K562 (cell line): Measurements from ENCODE around the gene PRPF6. TPM values are rescaled to one million over a fixed set of nuclear protein-coding genes. Genes with fewer than 3 reads are reported as not detected.

ENCODE experiments used
- ATAC-seq: fragments of 200-7000 bp; cut with Tn5 transposase; 3 replicates; pipeline ENCODE4 v1.9.1; 2020; ENCODE audit warnings: moderate library complexity
- BruUV-seq: library from RNA; stranded (reverse); fragments of 400-500 nt; replicated peaks from 2 replicates; lab custom pipeline; 2021; lab: Mats Ljungman, UMichigan
- CTCF ChIA-PET: fragments of 300-600 bp; formaldehyde crosslinking; extraction: SDS; loops from one replicate; lab custom pipeline; 2021; ENCODE audit warnings: low intra/inter-chr PET ratio; lab: Yijun Ruan, JAX
- POLR2A ChIA-PET: fragments of 300-600, 350-650 bp; sonication (Branson Sonifier 250); formaldehyde crosslinking; extraction: SDS; loops from one replicate; lab custom pipeline; 2021; ENCODE audit warnings: antibody characterized with exemption, inconsistent platforms; lab: Yijun Ruan, JAX
- DNase-seq, 4 experiments: peaks; one replicate each; pipeline versions ENCODE4 v3.0.0 to v3.0.0-alpha.2; 2011 to 2018; ENCODE audit warnings: low spot score in 3 of 4, mixed read lengths in 3 of 4; ENCODE audit errors: extremely low read depth in 1 of 4
- FAIRE-seq: peaks from 2 replicates; lab custom pipeline; 2011; peaks lifted over from hg19 to GRCh38; lab: Jason Lieb, UNC
- H2AFZ ChIP-seq: 2 replicates; pipeline ENCODE4 v1.6.0; 2011; ENCODE audit warnings: low read depth, low read length, control low read depth, inconsistent platforms
- H3K27ac ChIP-seq: fragments of 200-600 bp; 3 replicates; pipeline ENCODE4 v1.8.0; 2011; ENCODE audit warnings: low read depth, mild to moderate bottlenecking, control low read depth, inconsistent platforms, low read length, moderate library complexity, mixed read lengths; ENCODE audit errors: extremely low read depth
- H3K27me3 ChIP-seq, 2 experiments: fragments of 300-600 bp in 1 of 2; 2 replicates in 1 of 2; 3 replicates in 1 of 2; pipeline versions ENCODE4 v1.6.0 to v1.8.0; 2011; ENCODE audit warnings: inconsistent platforms in 2 of 2, low read length in 2 of 2, mild to moderate bottlenecking in 1 of 2, mixed read lengths in 1 of 2, moderate library complexity in 1 of 2; ENCODE audit not compliant: control insufficient read depth in 2 of 2, insufficient read depth in 2 of 2
- H3K36me3 ChIP-seq: fragments of 300-600 bp; 3 replicates; pipeline ENCODE4 v1.8.0; 2011; ENCODE audit warnings: mild to moderate bottlenecking, low read length, inconsistent platforms; ENCODE audit not compliant: control insufficient read depth, insufficient read depth
- H3K4me1 ChIP-seq, 2 experiments: fragments of 200-600 bp in 1 of 2; replicated peaks in 1 of 2; 2 replicates in 1 of 2; 3 replicates in 1 of 2; pipeline versions ENCODE4 v1.5.1 to v1.8.0; 2011; ENCODE audit warnings: inconsistent platforms in 2 of 2, low read length in 2 of 2, mild to moderate bottlenecking in 1 of 2, mixed read lengths in 1 of 2, moderate library complexity in 1 of 2; ENCODE audit not compliant: control insufficient read depth in 2 of 2, insufficient read depth in 2 of 2
- H3K4me2 ChIP-seq: 2 replicates; pipeline ENCODE4 v1.6.1; 2011; ENCODE audit warnings: low read length, control low read depth, inconsistent platforms, mixed read lengths; ENCODE audit not compliant: insufficient read depth
- H3K4me3 ChIP-seq: fragments of 200-600 bp; sonication (generic), shearing (Covaris generic); 2 replicates; pipeline ENCODE4 v1.5.1; 2016; ENCODE audit warnings: control low read depth, inconsistent platforms
- H3K79me2 ChIP-seq: fragments of 200-600 bp; 3 replicates; pipeline ENCODE4 v1.8.0; 2011; ENCODE audit warnings: low read length, inconsistent platforms; ENCODE audit not compliant: control insufficient read depth, insufficient read depth
- H3K9ac ChIP-seq, 2 experiments: 2 replicates each; pipeline versions ENCODE4 v1.6.0 to v1.6.1; 2011; ENCODE audit warnings: low read depth in 2 of 2, low read length in 2 of 2, control low read depth in 1 of 2, inconsistent platforms in 1 of 2, mild to moderate bottlenecking in 1 of 2, mixed read lengths in 1 of 2; ENCODE audit not compliant: insufficient read depth in 1 of 2
- H3K9me1 ChIP-seq: one replicate; pipeline ENCODE4 v1.6.0; 2011; ENCODE audit warnings: inconsistent platforms, mild to moderate bottlenecking, low read length, moderate library complexity; ENCODE audit not compliant: control insufficient read depth, insufficient read depth
- H3K9me3 ChIP-seq: replicated peaks from 2 replicates; pipeline ENCODE4 v1.5.1; 2011; ENCODE audit warnings: low read depth, low read length, inconsistent platforms; ENCODE audit not compliant: control insufficient read depth, insufficient read depth
- H4K20me1 ChIP-seq: replicated peaks from 2 replicates; pipeline ENCODE4 v1.6.1; 2011; ENCODE audit warnings: low read length, inconsistent platforms, mixed read lengths; ENCODE audit not compliant: control insufficient read depth, insufficient read depth
- BRCA1 ChIP-seq, 2 experiments: fragments of 450-650 bp in 1 of 2; sonication (generic) in 1 of 2; formaldehyde crosslinking in 1 of 2; IDR thresholded peaks; 2 replicates each; pipeline versions ENCODE4 v1.5.0 to v1.6.1; 2017 to 2020; ENCODE audit warnings: mild to moderate bottlenecking in 1 of 2, missing genetic modification reagents in 1 of 2
- GATAD2B ChIP-seq: fragments of 450-650 bp; IDR thresholded peaks from 2 replicates; pipeline ENCODE4 v1.6.1; 2017; ENCODE audit warnings: mild to moderate bottlenecking, borderline replicate concordance
- KDM1A ChIP-seq, 2 experiments: fragments of 450-650 bp; IDR thresholded peaks; 2 replicates each; pipeline ENCODE4 v1.6.1; 2016; ENCODE audit warnings: mild to moderate bottlenecking in 2 of 2
- MED1 ChIP-seq: sonication (generic); formaldehyde crosslinking; IDR thresholded peaks from 2 replicates; pipeline ENCODE4 v1.8.1; 2023; ENCODE audit warnings: missing genetic modification reagents, borderline replicate concordance
- TGIF2 ChIP-seq: sonication (generic); formaldehyde crosslinking; IDR thresholded peaks from 2 replicates; pipeline ENCODE4 v1.8.1; 2022; ENCODE audit warnings: mild to moderate bottlenecking, missing genetic modification reagents, moderate library complexity
- ZNF23 ChIP-seq: fragments of 250-450 bp; sonication (Bioruptor Pico); IDR thresholded peaks from 2 replicates; pipeline ENCODE4 v1.4.0; 2020; ENCODE audit warnings: mild to moderate bottlenecking
- WGBS: fragments of 100-300 bp; shearing (Covaris generic); methylation state at CpG from one replicate; pipeline ENCODE4 v1.1.6; 2016; ENCODE audit warnings: low coverage, mixed read lengths; ENCODE audit not compliant: insufficient coverage; ENCODE audit errors: missing lambda C conversion rate; 5-methylcytosine and 5-hydroxymethylcytosine counted together
- in situ Hi-C: fragments of 300-500 bp; cut with MboI; formaldehyde crosslinking; loops from 4 replicates; pipeline ENCODE4 v1.15.0; 2018; ENCODE audit warnings: inconsistent platforms, mixed read lengths
- intact Hi-C: fragments of 100-400 bp; cut with micrococcal nuclease; formaldehyde crosslinking; loops from 2 replicates; pipeline ENCODE4 v1.14.2; 2022
- polyA plus RNA-seq, 8 experiments: library from polyadenylated mRNA; depleted of rRNA in 4 of 8; stranded (reverse) in 5 of 8; unstranded in 3 of 8; fragments of >200 nt; fragmentation: Nextera tagmentation in 2 of 8; fragmentation: Illumina TruSeq in 1 of 8; extraction: Ambion mirVana in 2 of 8; extraction: Trizol in 1 of 8; gene quantifications; 2 replicates each; pipeline versions ENCODE4 v1.2.1 to v1.2.3, GENCODE V29; 2011 to 2014; ENCODE audit warnings: inconsistent platforms in 1 of 8, missing spikeins in 1 of 8
- total RNA-seq, 7 experiments: library from RNA; depleted of rRNA in 6 of 7; stranded (reverse); fragments of >200 nt in 6 of 7; fragmentation: Illumina TruSeq in 2 of 7; extraction: Trizol in 2 of 7; gene quantifications; 2 replicates each; pipeline versions ENCODE4 v1.2.1 to v1.2.3, GENCODE V29; 2011 to 2021; ENCODE audit warnings: low replicate concordance in 1 of 7

Gene PRPF6
- total and polyA plus RNA-seq, 9 of the 15 experiments (the other 6 are each of a cell fraction or from before 2014, with no cell fraction given), result 4.2 to 83.2 (median 59.9) TPM

DNA sequence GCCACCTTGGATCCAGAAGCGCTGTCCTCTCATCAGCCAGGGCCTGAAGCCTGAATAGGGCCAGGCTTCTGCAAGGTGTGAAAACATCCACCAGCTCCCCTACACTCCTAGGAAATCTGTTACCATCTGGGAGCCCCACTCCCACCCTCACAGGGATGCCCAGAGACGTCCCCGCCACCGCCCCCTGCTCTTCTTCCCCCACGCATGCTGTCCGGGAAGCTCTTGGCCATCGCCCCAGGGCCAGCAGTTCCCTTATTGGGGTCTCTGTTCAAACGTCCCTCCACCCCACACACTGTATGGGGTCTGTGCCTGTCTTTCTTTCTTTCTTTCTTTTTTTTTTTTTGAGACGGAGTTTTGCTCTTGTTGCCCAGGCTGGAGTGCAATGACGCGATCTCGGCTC lies 94.6 kb downstream of the PRPF6 start:
- DNase-seq, result no peak
- H3K9me3 ChIP-seq, result no peaks in the 10 kb centered on the region
- H3K36me3 ChIP-seq, result peaks cover 8% of the 10 kb centered on the region; the same call in 1 of the 3 replicates
- no peak overlapping the region for H2AFZ ChIP-seq
- peaks cover 13 to 82% of the 10 kb centered on the region in 2 experiments; a peak in 4 of 5 replicates for H3K4me1 ChIP-seq
- POLR2A ChIA-PET, result no interaction called here
- no peak for ATAC-seq
- no peak overlapping the region for H3K4me3 ChIP-seq
- peaks cover 10% of the 10 kb centered on the region; the same call in 2 of the 3 replicates for H3K79me2 ChIP-seq
- BruUV-seq, result no TSS peak
- intact Hi-C loops, result no loop called here
- H3K9ac ChIP-seq, result no peak overlapping the region
- no peaks in the 10 kb centered on the region for H4K20me1 ChIP-seq
- H3K27me3 ChIP-seq, result no peaks in the 10 kb centered on the region
- in situ Hi-C loops, result no loop called here
- H3K27ac ChIP-seq, result no peak overlapping the region
- CTCF ChIA-PET, result no interaction called here
- no peaks in the 10 kb centered on the region for H3K9me1 ChIP-seq
- TF ChIP-seq KDM1A (IDR thresholded peaks at IDR 0.05), result no peak
- no peak for TF ChIP-seq ZNF23 (CRISPR knock-in tag)
- no peak for TF ChIP-seq TGIF2
- no peak for TF ChIP-seq GATAD2B
- no peak for TF ChIP-seq BRCA1 (IDR thresholded peaks at IDR 0.05)
- no peak for TF ChIP-seq BRCA1 (CRISPR knock-in tag; IDR thresholded peaks at IDR 0.05)
- TF ChIP-seq MED1 (CRISPR knock-in tag), result no peak
- WGBS, result 82% methylated on average over 7 of the region's 12 CpGs
- no peak overlapping the region for H3K4me2 ChIP-seq
- no peak for FAIRE-seq
